Nephron progenitor cell (in vitro differentiated cells): ENCODE measurements around the gene PEX16.

Experiments used
- DNase-seq: peaks from one replicate; pipeline ENCODE4 v3.0.0; 2021
- H3K27ac Mint-ChIP-seq: 2 replicates; pipeline ENCODE4 v1.8.0; 2021; ENCODE audit warnings: mild to moderate bottlenecking, moderate library complexity, mixed read lengths
- H3K27me3 Mint-ChIP-seq: 2 replicates; pipeline ENCODE4 v1.8.0; 2021; ENCODE audit warnings: mild to moderate bottlenecking, low read depth, mixed read lengths; ENCODE audit not compliant: poor library complexity
- H3K36me3 Mint-ChIP-seq: 2 replicates; pipeline ENCODE4 v1.8.0; 2021; ENCODE audit warnings: low read depth, mixed read lengths
- H3K4me1 Mint-ChIP-seq: 2 replicates; pipeline ENCODE4 v1.8.0; 2021; ENCODE audit warnings: mixed read lengths
- H3K4me3 Mint-ChIP-seq: 2 replicates; pipeline ENCODE4 v1.8.0; 2021; ENCODE audit warnings: mild to moderate bottlenecking, moderate library complexity, mixed read lengths
- H3K9me3 Mint-ChIP-seq: 2 replicates; pipeline ENCODE4 v1.8.0; 2021; ENCODE audit warnings: mild to moderate bottlenecking, moderate library complexity, mixed read lengths
- CTCF ChIP-seq: fragments of 200-600 bp; sonication (generic); IDR thresholded peaks from 2 replicates; pipeline ENCODE4 v1.5.0; 2021; ENCODE audit warnings: antibody characterized with exemption

PEX16 gene

DNA sequence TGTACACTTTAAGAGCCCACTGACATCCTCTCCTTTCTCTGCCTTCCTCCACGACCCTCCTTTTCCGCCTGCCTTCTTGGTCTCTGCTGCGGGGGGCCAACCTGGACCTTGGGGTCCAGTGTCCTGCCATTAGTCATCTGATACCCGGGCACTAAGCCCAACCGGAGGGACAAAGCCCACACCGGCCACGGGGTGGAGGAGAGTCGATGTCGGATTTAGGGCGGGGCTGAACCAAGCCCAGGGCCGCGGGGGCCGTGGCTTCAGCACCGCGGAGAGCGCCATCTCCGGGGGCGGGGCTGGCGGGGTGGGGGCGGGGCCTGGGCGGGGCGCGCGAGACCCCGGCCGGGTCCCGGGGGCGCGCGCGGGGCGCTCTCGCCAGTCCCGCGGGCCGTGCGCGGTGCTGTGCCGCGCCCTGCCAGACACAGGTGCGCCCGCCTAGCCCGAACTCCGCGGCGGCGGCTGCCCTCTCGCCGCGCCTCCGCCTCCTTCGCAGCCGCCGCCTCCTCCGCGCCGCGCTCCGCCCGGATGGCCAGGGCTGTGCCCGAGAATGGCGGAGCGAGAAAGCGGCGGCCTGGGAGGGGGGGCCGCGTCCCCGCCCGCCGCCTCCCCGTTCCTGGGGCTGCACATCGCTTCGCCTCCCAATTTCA, 32.3 kb downstream of the PEX16 start, which contains the start of gene MAPK8IP1:
MAPK8IP1 (plus strand) TSS at position 378 of the 647 bp plus-strand sequence; CDS start at position 548, 170 bp downstream.
- Mint-ChIP-seq H3K4me1 (peaks cover 7% of the 10 kb centered on the region), H3K9me3 (no peaks in the 10 kb centered on the region), H3K36me3 (peaks cover 3% of the 10 kb centered on the region), H3K27me3 (peaks cover 54% of the 10 kb centered on the region), H3K27ac (no peak within 1 kb of the TSS), H3K4me3 (peak within 1 kb of the TSS; percentile 79)
- no peak for TF ChIP-seq CTCF
- peak; percentile 82 for DNase-seq

- Mint-ChIP-seq H3K4me3 (peak overlapping the region; percentile 79), H3K9me3 (no peaks in the 10 kb centered on the region), H3K27ac (no peak overlapping the region), H3K36me3 (peaks cover 10% of the 10 kb centered on the region), H3K4me1 (peaks cover 12% of the 10 kb centered on the region), H3K27me3 (peaks cover 50% of the 10 kb centered on the region)
- no peak for DNase-seq
- TF ChIP-seq CTCF: no peak
Measured at GRCh38 chr11:45884596-45885185, 33.0 kb downstream of the PEX16 start.

GRCh38 chr11:45881708-45882368, 35.8 kb downstream of the PEX16 start:
- Mint-ChIP-seq H3K4me1 (peaks cover 12% of the 10 kb centered on the region), H3K4me3 (no peak overlapping the region)
- TF ChIP-seq CTCF: no peak

DNA sequence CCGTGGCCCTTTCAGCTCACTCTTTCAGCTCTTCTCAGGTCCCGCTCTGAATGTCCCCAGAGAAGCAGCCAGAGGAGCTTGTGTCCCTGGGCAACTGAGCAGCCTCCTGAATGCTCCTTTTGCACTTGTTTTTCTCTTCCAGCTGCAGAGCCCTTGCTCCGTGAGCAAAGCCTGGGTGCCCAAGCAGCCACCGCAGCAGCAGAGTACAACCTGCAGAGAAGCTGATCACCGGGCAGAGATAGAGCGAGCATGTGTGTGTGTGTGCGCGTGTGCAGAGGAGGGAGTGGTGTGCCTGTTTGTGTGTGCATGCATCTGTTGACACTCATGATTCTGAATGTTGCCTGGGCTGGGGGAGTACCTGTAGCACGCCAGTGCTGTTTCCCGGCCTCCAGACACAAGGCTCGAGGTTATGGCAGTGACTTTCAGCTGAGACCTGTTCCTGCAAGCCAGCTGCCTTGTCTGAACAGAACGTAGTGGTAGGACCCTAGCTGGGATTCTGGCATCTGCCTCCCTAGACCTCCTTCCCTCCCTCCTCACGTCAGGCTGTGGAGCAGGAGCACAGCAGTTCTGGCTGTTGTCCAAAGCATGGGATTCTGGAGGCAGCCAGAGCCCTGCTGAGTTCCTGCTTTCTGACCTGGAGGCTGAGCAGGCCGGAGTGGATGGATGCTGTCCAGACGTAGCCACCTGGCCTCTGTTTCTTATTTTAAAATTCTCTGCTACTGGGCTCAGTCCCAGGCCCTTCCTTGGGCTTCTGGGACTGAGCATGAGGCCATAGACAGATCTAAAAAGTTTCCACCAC, 36.7 kb downstream of the PEX16 start:
- peaks cover 16% of the 10 kb centered on the region for H3K27me3 Mint-ChIP-seq
- peaks cover 29% of the 10 kb centered on the region for H3K36me3 Mint-ChIP-seq
- peaks cover 12% of the 10 kb centered on the region for H3K4me1 Mint-ChIP-seq
- H3K9me3 Mint-ChIP-seq: no peaks in the 10 kb centered on the region
- no peak for TF ChIP-seq CTCF
- H3K4me3 Mint-ChIP-seq: no peak overlapping the region
- no peak for DNase-seq
- H3K27ac Mint-ChIP-seq: no peak overlapping the region

More at GRCh38 chr11:45881708-45882368, 35.8 kb downstream of the PEX16 start:
- H3K27me3 Mint-ChIP-seq: peaks cover 25% of the 10 kb centered on the region
- peaks cover 23% of the 10 kb centered on the region for H3K36me3 Mint-ChIP-seq
- H3K9me3 Mint-ChIP-seq: no peaks in the 10 kb centered on the region
- DNase-seq: no peak
- H3K27ac Mint-ChIP-seq: no peak overlapping the region

DNA sequence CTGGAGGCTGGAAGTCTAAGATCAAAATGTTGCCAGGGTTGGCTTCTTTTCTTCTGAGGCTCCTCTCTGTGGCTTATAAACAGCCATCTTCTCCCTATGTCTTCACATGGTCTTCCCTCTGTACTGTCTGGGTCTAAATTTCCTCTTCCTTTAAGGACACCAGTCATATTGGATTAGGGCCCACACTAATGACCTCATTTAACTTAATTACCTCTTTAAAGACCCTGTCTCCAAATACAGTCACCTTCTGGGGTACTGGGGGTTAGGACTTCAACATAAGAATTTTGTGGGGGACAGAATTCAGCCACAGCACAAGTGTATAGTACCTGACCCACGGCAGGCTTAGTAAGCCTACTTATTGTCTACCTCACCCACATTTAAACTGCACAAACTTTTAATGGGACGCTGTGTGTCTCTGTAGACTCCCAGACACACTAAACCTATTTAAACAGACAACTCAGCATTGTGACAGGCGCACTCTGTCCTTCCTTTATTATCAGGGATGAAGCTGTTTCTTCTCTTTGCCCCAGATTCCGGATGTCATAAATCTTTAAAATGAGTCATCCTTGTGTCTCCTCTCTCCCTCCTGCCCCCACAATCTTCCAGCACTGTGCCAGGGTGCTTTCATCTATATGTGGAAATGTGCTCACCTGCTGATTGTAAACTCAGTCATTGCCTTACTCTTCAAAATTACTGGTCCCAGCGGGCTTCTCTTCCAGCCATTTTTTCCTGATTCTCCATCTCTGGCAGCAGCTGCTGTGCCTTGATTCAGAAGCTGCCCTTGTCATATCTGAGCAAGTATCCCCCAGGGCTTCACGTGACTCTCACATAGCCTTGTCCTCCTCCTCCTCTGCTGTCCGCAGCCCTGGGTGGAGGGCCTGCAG, 37.6 kb downstream of the PEX16 start:
- TF ChIP-seq CTCF: no peak
- Mint-ChIP-seq H3K4me3 (no peak overlapping the region), H3K9me3 (no peaks in the 10 kb centered on the region), H3K4me1 (peaks cover 8% of the 10 kb centered on the region), H3K27me3 (peaks cover 11% of the 10 kb centered on the region), H3K27ac (no peak overlapping the region), H3K36me3 (peaks cover 33% of the 10 kb centered on the region)
- no peak for DNase-seq
